HG02678 (cell line): ENCODE measurements around the gene TMA7.
"Not testable (repeated sequence)": the region's sequence is repeated elsewhere in the genome, so short reads cannot be mapped to it uniquely, and the experiment has no call there.

Source experiments
- ATAC-seq: cut with Tn5 transposase; IDR thresholded peaks from one replicate; pipeline ENCODE4 v1.9.1; 2021; ENCODE audit warnings: mild to moderate bottlenecking, moderate library complexity; ENCODE audit not compliant: unreplicated experiment

The TMA7 gene

DNA sequence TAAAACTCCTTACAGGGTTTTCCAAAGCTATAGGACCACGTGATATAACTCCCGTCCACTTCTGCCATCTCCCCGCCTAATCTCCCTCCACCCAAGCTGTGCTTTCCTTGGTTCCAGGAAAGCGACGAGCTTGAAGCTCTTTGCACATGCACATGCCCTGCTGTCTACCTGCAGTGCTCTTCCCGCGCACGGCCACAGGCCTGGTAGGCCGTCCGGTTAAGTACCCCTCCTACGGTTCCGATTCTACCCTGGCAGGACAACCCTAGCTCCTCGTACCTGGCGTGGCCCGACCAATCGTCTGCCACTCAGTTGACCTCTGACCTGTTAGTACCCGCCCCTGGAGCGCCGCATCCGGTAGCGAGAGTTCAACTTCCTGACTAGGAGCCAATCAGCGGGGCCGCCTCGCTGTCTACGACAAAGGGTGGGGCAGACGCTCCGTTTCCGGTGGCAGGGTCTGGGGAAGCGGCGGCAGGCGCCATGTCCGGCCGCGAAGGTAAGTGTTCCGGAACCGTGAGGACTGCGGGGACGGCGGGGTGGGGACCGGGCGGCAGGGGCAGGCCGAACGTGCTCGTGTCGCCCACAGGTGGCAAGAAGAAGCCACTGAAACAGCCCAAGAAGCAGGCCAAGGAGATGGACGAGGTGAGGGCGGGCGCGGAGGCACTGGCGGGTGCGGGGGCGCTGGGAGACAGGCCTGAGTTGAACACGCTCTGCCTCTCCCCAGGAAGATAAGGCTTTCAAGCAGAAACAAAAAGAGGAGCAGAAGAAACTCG, at the start of gene TMA7, which contains the start of gene CCDC51:
TSS of gene TMA7 (plus strand) at position 438 of the 770 bp plus-strand sequence. CDS start at position 478, 40 bp downstream.
TSS of gene CCDC51 (minus strand) at position 300 of the 770 bp plus-strand sequence. CDS start 4,991 bp downstream, outside the sequence.
- ATAC-seq, result peak; percentile 95

DNA sequence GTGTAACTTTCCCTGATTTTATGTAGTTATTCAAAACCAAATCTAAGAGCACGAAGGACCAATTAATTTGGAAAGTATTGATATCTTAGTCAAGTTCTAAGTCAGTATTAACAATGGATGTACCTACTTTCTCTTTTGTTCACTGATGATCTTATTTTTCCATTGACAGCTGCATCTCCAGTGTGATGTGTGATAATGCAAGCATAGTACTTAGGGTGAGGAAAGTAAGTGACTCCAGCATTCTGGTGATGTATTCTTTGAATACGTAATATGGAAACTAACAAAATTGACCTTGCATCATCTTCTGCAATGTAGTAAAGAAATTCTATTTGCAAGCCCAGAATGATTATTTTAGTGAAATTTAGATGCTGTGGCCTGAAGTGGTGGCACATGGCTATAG, 45.7 kb upstream of the TMA7 start:
- ATAC-seq, result no peak

DNA sequence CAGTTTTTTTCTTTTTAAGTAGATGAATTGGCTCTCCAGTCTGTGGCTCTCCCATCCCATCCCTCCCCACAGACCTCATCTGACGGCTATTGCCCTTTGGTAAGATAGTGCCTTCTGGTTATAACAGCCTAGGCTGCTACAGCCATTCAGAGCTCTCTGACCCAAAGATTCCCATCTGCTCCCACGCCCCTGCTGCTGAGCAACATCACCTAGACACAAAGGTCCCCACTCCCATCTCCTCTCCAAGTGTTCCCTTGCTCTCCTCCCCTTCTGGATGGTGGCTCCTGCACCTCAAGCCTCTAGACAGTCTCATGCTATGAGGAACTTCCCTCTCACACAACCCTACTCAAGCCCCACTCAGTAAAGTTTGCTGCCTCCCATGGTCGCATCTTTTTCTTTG, 44.3 kb upstream of the TMA7 start:
- ATAC-seq, result no peak

DNA sequence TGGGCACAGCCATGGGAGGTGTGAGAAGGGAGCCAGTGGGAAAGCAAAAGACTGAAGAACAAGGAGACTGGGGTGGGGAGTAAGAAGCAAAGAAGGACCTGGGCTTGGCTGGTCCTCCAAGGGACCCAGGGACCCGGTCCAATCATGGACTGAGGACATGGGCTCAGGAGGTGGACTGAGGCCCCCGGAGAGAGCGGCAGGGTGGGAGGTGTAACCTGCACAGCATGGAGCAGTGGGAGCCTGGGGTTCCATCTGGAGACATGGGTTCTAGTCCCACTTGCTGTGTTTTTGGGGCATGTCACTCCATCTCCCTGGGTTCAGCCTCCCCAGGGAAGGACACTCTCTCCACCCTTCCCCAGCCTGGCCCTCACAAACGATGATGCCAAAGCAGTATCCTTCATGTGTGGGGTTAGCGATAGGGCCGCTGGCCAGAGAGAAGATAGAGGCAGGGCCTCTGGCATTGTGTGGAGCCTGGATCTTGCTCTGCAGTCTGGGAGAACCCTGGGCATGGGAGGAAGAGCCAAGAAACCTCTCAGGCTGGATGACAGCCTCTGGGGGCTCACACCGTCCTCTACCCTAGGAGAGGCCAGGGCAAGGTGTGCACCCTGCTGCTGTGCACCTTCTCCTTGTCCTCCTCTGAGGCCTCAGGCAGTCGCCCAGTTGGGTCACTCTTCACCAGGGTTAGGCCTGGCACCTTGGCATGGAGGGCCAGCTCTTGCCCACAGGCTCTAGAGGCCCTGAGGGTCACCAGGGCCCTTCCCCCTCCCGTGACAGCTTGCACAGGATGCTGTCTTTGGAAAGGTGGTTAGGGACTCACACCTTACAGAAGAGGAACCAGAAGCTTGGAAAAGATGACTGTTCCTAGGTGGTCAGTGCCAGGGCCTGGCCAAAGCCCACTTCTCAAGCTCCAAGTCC, 42.0 kb upstream of the TMA7 start:
- no peak for ATAC-seq

DNA sequence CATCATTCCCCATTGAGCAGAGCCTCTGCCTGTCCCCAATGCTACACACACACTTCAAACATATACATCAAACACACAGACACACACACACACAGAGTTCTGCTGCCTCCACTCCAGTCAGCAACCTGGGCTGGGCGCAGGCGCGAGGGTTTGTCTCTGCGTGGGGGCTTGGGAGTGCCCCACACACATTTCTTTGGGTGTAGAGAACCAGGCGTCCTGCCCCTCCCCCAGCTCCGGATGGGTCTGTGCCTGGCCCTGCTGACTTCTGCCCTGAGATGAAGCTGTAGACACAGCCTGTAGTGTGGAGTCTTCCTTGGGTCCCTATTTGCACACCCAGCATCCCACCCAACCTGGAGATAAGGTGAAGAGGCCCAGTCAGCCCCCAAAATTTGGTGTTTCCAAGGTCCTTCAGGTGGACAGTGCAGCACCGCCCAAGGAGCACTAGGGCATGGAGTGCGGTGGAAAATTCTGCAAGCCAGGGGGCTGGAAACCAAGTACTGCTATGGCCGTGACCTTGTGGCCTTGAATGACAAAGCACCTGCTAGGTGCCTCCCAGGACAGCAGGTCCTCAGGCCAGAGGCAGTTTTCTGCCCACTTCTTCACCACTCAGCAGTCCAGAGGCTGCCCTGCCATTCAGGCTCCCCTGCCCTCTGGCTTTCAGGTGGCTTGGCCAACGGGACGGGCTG, 41.2 kb upstream of the TMA7 start:
- ATAC-seq, result no peak

DNA sequence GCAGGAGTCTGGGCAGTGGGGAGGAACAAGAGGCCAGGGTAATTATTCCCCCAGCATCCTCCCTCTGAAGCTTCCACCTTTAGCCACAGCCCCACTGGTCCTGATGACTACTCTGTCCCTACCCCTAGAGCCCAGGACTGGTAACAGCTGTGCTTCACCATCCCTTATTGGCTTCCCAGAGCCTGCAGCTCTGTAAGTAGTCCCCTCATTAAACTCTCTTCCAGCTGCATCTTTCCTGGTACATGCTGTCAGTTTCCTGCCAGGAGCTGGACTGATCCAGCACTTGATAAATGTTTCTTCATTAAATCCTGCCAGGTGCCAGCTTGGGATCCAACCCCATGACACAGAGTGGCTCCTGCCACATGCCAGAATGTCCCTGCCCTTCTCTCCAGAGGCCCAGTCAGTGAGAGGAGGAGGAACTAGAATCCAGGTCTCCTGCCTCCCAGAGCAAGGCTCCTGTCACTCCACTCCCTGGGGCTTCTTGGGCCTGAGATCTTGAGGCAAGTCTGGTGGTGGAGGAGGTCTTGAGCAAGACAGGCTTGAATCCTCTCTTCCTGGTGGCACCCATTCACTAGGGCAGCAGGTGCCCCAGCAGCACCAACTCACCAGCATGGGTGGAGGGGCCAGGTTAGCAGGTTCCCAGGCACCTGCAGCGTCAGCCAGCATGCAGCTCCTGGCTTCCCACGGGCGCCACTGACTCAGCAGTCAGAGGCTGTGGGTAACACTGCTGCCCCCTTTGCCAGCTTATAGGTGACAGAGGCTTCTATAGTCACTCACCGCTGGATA, 40.5 kb upstream of the TMA7 start:
- no peak for ATAC-seq

DNA sequence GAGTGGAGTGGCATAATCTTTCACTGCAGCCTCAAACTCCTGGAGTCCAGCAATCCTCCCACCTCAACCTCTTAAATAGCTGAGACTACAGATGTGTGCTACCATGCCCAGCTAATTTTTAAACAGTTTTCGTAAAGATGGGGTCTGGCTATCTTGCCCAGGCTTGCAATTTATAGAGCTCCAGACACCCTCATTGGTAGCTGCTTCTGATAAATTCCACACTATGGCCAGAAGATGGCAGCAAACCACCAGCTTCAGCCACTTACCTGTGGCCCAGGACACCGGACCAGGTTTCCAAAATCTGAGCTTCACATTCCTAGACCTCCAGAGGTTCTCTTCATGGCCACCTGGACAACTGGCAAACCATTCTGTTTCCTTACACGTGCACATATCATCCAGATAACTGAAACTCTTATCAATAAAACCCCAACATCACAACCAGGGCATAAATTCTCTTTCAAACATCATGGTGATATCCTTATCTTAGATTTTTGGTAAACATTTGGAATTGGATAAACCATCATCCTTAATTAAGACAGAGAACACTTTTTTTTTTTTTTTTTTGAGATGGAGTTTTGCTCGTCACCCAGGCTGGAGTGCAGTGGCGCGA, 39.1 kb upstream of the TMA7 start:
- no peak for ATAC-seq

DNA sequence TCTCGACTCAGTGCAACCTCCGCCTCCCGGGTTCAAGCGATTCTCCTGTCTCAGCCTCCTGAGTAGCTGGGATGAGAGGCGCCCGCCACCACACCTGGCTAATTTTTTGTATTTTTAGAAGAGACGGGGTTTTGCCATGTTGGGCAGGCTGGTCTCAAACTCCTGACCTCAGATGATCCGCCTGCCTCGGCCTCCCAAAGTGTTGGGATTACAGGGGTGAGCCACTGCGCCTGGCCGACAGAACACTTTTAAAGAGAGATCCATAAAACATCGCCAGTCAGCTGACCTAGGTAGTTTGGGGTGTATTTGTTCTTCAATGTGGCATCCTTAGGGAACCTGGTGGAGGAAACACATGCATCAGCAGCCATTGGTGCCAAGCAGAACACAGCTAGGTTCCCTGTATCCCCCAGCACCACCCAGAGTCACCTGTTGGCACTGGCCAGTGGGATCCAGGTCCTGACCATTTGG, 38.6 kb upstream of the TMA7 start:
- not testable (repeated sequence) for ATAC-seq

DNA sequence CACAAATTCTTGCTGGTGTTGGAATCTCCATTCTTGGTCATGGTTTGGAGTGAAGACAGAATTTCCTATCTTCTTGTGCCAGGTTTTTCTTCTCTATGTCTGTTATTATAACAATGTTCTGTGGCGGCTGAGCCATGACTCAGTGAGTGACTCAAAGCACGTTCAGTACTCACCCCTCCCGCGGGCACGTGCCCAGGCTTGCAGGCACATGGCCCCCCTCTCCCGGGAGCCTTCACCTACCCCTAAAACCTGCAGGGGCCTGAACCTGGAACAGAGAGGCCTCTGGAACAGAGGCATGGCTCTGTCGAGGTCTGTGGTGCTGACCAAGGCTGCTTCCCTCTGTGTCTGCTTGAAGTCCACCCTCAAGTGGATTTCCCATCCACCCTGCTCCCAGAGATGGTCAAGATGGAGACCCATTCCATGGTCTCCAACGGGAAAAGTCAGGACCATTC, 37.8 kb upstream of the TMA7 start:
- no peak for ATAC-seq

DNA sequence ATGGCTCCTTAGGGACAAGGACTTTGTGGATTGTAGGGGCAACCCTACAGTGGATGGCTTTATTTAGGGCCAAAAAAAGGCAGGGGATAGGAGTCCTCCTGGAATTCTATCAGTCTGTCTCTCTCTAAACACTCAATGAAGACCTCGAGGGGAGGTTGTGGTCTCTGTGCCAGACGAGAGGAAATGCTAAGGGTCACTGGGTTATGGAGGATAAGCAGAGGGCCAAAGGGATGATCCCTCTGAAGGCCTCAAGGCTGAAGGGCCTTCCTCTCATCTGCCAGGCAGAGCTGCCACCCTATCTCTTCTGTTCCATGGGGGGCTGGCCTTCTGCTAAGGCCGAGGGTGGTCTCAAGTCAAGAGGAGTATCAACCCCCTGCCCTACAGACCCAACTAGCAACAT, 37.1 kb upstream of the TMA7 start:
- ATAC-seq, result no peak

DNA sequence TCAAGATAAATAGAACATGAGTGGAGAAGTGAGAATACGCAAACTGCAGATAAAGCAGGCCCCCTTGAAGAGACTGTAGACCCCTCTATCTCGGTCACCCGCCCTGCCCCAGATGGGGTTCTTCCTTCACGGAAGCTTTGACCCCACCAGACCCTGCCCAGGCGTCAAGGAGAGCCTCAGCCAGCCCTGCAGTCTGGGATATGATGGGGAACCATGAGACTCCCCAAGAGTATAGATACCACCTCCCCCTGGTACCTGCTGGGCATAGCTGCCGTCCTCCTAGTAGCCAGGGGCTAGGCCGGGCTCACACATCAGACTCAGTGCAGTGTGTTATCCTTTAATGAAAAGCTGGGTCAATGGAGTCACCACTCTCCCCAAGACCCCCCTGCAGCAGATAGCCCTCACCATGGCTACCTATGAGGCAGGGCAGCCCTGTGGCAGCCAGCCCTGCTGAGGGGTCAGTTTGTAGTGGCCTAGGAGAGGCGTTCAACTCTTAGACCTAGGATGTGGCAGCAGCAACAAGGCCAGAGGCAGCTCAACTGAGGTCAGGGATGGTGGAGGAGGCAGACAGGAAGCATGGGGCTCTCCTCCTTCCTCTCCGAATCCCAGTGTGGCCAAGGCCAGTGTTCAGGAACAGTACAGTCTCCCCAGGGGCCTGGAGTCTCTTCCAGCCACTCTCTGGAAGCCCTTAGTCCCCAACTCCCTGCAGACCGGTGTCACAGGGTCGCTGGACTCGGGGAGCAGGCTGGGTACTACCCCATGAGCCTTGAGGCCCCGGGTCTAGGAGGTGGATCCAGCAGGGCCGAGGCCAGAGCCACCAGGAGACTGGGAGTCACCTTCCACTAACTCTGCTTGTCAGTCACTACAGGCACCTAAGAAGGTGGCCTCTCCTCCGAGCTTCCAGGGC, 36.3 kb upstream of the TMA7 start:
- no peak for ATAC-seq

DNA sequence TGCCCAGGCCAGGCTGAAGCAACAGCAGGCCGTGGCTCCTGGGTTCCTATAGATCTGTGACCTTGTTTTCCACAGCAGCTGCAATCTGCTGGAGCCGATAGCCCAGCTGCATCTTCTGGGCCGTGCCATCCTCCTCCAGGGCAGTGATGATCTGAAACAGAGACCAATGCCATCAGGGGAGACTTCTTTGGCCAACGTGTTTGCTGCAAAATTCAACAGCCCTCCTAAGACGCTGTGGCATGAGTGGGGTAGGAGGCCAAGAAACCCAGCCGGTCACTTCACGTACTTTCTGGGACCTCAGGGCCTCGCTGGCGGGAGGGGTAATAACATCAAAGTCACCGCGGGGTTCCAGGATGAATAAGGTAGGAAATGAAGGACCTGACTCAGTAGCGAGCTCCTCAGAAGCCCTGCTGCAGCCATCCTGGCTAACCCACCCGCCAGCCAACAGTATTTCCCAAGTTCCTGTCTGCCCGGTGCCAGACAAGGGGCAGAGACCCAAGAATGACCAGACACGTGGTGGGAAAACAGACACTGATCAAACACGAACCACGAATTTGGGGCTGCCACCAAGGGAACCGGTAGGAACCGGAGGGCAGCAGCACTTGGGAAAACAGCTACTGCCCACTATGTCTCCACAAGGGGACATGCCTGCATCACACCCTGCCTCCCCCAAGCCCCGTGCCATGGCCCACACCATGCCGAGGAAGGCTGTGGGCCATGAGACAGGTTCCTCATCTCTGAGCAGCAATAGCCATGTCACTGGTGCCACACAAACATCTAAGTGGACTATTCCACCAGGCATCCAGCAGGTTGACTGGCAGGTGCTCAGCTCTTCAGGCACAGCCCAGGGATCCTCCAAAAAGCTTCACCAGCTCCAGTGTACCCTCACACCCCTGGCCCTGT, 35.4 kb upstream of the TMA7 start:
- no peak for ATAC-seq

DNA sequence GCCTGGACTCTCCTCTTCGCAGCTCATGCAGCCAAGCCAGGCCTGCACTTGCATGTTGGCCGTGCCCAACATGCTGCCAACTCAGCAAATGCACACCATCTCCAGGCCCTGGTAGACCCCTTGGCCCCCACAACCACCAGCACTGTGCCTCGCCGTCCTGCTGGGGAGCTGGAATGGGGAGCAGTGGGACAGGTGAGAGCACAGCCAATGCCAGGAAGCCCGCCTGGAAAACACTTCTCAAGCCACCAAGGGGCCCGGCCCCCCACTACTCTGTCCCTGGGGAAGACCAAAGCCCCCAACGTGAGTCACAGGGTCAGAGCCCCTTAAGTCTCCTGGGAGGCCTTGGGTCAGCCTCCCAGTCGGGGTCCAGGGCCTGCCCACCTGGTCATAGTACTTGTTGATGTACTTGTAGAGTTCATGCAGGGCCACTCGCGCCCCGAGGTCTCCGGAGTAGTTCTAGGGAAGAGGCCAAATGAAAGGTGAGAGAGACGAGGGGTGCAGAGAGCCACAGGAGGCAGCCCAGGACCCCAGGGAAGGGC, 34.6 kb upstream of the TMA7 start:
- ATAC-seq, result no peak

DNA sequence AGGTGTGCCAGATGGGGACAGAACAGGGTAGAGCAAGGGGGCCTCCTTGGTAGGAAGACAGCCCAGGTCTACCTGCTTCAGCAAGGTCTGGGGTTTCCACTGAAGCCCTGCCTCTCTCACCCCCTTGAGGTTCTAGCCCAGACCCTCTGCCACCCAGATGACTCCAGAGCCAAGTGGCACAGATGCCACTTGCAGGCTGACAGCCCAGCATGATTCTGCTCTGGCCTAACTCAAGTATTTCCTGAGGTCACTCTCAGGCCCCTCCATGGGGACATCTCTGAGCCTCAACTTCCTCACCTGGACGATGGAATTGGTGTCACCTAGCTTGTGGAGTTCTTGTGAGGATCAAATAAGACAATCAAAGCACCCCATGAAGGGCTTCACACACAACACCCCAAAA, 34.1 kb upstream of the TMA7 start:
- ATAC-seq, result no peak

DNA sequence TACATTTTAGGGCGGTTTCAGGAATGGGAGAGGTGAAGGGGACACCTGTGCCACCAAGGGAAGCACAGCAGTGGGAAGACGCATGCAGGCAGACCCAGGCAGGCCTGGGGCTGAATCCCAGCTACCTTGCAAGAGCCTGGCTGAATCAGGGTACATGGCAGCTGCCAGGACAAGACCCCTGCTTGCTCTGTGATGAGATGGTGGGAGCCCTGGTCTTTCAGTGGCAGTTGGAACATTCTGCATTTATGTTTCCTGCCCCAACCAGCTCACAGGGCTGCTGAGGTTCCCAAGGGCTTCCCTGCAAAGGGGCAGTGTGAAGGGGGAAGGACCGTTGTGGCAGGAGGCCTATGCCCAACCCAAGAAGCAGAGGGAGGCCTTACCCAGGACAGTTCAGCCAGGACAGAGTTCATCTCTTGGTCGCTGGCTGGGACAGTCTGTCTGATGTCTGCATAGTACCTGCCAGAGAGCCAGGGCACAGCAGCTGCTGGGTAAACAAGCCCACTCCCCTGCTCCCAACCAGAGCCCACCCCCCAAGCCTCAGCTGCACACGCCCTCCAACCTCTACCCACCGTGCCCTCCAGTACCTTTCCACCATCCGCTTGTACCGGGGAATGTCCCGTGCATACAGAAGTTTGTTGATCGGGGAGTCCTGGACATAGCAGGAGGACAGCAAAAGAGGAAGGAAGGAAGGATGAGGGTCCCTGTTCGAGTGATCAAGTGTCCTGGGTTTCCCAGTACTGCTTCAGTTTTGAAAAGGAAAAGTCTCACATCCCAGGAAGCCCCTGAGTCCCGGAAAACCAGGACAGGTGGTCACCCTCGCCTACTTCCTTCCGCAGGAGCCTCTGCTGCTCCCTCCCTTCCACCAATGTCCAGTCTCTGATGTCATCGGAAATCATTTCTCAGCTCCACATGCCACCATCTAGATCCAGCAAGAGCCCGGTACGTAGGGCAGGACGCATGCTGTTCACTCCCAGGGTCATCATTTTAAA, 33.3 kb upstream of the TMA7 start:
- no peak for ATAC-seq

DNA sequence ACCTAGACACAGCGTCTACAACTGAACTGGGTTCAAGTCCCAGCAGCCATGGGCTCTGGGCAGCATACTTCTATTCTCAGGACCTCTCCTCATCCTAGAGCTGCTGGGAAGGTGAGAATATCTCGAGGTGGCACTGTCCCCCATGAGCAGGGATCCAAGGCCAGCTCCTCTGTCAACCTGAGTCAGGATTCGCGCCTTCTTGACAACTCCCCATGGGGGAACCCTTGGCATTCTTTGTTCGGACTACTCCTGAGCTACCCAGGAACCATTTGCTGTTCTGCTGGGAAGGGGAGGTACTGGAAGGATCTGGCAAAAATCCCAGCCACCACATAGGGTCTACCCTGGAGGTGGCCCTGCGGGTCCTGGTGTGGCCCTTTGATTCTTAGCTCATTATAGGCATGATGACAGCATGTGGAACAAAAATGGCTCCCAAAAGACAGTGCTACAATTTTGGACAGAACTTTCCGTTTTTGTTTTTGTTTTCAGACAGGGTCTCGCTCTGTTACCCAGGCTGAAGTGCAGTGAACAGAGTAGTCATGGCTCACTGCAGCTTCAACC, 32.4 kb upstream of the TMA7 start:
- no peak for ATAC-seq
